Hepatocyte (in vitro differentiated cells): Measurements from ENCODE around the gene MIGA2.

Source experiments
- CTCF ChIP-seq: fragments of 200-600 bp; sonication (generic); IDR thresholded peaks from 2 replicates; pipeline ENCODE4 v1.5.1; 2016; ENCODE audit warnings: antibody characterized with exemption, mild to moderate bottlenecking; ENCODE audit not compliant: poor library complexity
- EZH2 ChIP-seq: fragments of 200-600 bp; sonication (generic); IDR thresholded peaks from 2 replicates; pipeline ENCODE4 v1.6.1; 2016; ENCODE audit warnings: antibody characterized with exemption, mild to moderate bottlenecking, borderline replicate concordance
- EZH2phosphoT487 ChIP-seq: fragments of 200-600 bp; sonication (generic); IDR thresholded peaks from one replicate; pipeline ENCODE4 v1.6.1; 2018; ENCODE audit warnings: antibody characterized with exemption, mild to moderate bottlenecking, low read depth, moderate library complexity; ENCODE audit not compliant: unreplicated experiment, severe bottlenecking

GRCh38 chr9:129110740-129111527 lies 74.5 kb downstream of the MIGA2 start, which contains the start of the genes CRAT and PTPA:
- TF ChIP-seq CTCF, result no peak
- TF ChIP-seq EZH2phosphoT487, result no peak
- TF ChIP-seq EZH2, result no peak
